NB4 (cell line): ENCODE data around the gene PRX.

Source experiments
- DNase-seq: peaks from one replicate; pipeline ENCODE4 v3.0.0; 2010; ENCODE audit warnings: low read depth
- H3K4me3 ChIP-seq: one replicate; pipeline ENCODE4 v1.5.1; 2011; ENCODE audit warnings: mild to moderate bottlenecking, low read depth, low read length, moderate library complexity
- CTCF ChIP-seq: IDR thresholded peaks from one replicate; pipeline ENCODE4 v1.5.1; 2012; ENCODE audit warnings: low read depth, low read length
- MAX ChIP-seq: IDR thresholded peaks from 2 replicates; pipeline ENCODE4 v1.6.1; 2011; ENCODE audit warnings: low read depth, low read length
- MYC ChIP-seq: IDR thresholded peaks from 2 replicates; pipeline ENCODE4 v1.6.1; 2011; ENCODE audit warnings: low read depth, low read length
- POLR2A ChIP-seq: IDR thresholded peaks from 2 replicates; pipeline ENCODE4 v1.6.1; 2011; ENCODE audit warnings: mild to moderate bottlenecking; ENCODE audit not compliant: insufficient read length; ENCODE audit errors: extremely low read depth

The PRX gene

GRCh38 chr19:40398417-40399131 is 14.6 kb downstream of the PRX start:
- TF ChIP-seq CTCF (no peak), POLR2A (no peak), MYC (no peak), MAX (no peak)
- no peak overlapping the region for H3K4me3 ChIP-seq
- no peak for DNase-seq

- TF ChIP-seq POLR2A: no peak
- TF ChIP-seq MYC: no peak
- no peak for TF ChIP-seq CTCF
- no peak for TF ChIP-seq MAX
- no peak overlapping the region for H3K4me3 ChIP-seq
- DNase-seq: no peak
These were observed 15.6 kb downstream of the PRX start for GRCh38 chr19:40397568-40397906.

GRCh38 chr19:40396886-40397567 is 16.2 kb downstream of the PRX start:
- no peak overlapping the region for H3K4me3 ChIP-seq
- DNase-seq: no peak
- TF ChIP-seq CTCF (no peak), POLR2A (no peak), MYC (no peak), MAX (no peak)

GRCh38 chr19:40395956-40396355 is 17.2 kb downstream of the PRX start:
- TF ChIP-seq MYC (no peak), MAX (no peak)
- no peak for DNase-seq
- no peak overlapping the region for H3K4me3 ChIP-seq

- TF ChIP-seq MAX (no peak), POLR2A (no peak)
- DNase-seq: no peak
- H3K4me3 ChIP-seq: no peak overlapping the region
These were observed 18.4 kb downstream of the PRX start for GRCh38 chr19:40394816-40395210.

- H3K4me3 ChIP-seq: no peak overlapping the region
- TF ChIP-seq MAX: no peak
- TF ChIP-seq CTCF: no peak
- TF ChIP-seq MYC: no peak
These were observed 19.0 kb downstream of the PRX start for GRCh38 chr19:40393894-40394815.

More at GRCh38 chr19:40393894-40394815, 19.0 kb downstream of the PRX start:
- DNase-seq: no peak
